ENCODE measurements around the gene GABRR2. TPM values are rescaled to one million over a fixed set of nuclear protein-coding genes. Genes with fewer than 3 reads are reported as not detected.

Gene GABRR2
- total RNA-seq (2022; extraction: Qiagen RNA extraction; ENCODE audit: low read depth), result 0.09 to 0.20 TPM in 2 of 5 replicates, not detected in the others

GRCh38 chr6:89315249-89315885 is at the start of gene GABRR2:
TSS of gene GABRR2 (minus strand) at chr6:89315299. CDS start at chr6:89315165, 134 bp downstream.

GRCh38 chr6:89352278-89353117 is 37.4 kb upstream of the GABRR2 start, which contains the start of gene UBE2J1:
TSS of gene UBE2J1 (minus strand) at chr6:89352722. CDS start at chr6:89352569, 153 bp downstream.

GRCh38 chr6:89217299-89217910 is 97.7 kb downstream of the GABRR2 start, which contains the start of gene GABRR1:
TSS of gene GABRR1 (minus strand) at chr6:89217358. CDS start at chr6:89217322, 36 bp downstream.

Other genes starting within 250 kb of the GABRR2 start
- gene PNRC1, start 234.5 kb downstream of the GABRR2 start, total RNA-seq (2022; extraction: Qiagen RNA extraction; ENCODE audit: low read depth), result 20.3 to 24.0 TPM (median 22.9 TPM) in 5 replicates
- 0.68 to 1.3 TPM (median 0.84 TPM) in 5 replicates for gene SRSF12, start 197.2 kb downstream of the GABRR2 start, total RNA-seq (2022; extraction: Qiagen RNA extraction; ENCODE audit: low read depth)
- 11.6 to 14.0 TPM (median 13.7 TPM) in 5 replicates for gene PM20D2, start 169.2 kb downstream of the GABRR2 start, total RNA-seq (2022; extraction: Qiagen RNA extraction; ENCODE audit: low read depth)
- not detected in 5 replicates for gene GABRR1, start 97.9 kb downstream of the GABRR2 start, total RNA-seq (2022; extraction: Qiagen RNA extraction; ENCODE audit: low read depth)
- 14.3 to 18.1 TPM (median 15.0 TPM) in 5 replicates for gene UBE2J1, start 37.4 kb upstream of the GABRR2 start, total RNA-seq (2022; extraction: Qiagen RNA extraction; ENCODE audit: low read depth)
- 3.1 to 4.2 TPM (median 3.4 TPM) in 5 replicates for gene RRAGD, start 97.0 kb upstream of the GABRR2 start, total RNA-seq (2022; extraction: Qiagen RNA extraction; ENCODE audit: low read depth)
- gene ANKRD6, start 117.9 kb upstream of the GABRR2 start, total RNA-seq (2022; extraction: Qiagen RNA extraction; ENCODE audit: low read depth), result 1.2 to 2.4 TPM (median 1.5 TPM) in 5 replicates